HG03457 (cell line): ENCODE measurements around the gene EIF3CL.
"Not testable (repeated sequence)": the region's sequence is repeated elsewhere in the genome, so short reads cannot be mapped to it uniquely, and the experiment has no call there.

Experiments
- ATAC-seq: cut with Tn5 transposase; IDR thresholded peaks from one replicate; pipeline ENCODE4 v1.9.1; 2021; ENCODE audit warnings: moderate number of reproducible peaks; ENCODE audit not compliant: unreplicated experiment

EIF3CL gene, protein sequence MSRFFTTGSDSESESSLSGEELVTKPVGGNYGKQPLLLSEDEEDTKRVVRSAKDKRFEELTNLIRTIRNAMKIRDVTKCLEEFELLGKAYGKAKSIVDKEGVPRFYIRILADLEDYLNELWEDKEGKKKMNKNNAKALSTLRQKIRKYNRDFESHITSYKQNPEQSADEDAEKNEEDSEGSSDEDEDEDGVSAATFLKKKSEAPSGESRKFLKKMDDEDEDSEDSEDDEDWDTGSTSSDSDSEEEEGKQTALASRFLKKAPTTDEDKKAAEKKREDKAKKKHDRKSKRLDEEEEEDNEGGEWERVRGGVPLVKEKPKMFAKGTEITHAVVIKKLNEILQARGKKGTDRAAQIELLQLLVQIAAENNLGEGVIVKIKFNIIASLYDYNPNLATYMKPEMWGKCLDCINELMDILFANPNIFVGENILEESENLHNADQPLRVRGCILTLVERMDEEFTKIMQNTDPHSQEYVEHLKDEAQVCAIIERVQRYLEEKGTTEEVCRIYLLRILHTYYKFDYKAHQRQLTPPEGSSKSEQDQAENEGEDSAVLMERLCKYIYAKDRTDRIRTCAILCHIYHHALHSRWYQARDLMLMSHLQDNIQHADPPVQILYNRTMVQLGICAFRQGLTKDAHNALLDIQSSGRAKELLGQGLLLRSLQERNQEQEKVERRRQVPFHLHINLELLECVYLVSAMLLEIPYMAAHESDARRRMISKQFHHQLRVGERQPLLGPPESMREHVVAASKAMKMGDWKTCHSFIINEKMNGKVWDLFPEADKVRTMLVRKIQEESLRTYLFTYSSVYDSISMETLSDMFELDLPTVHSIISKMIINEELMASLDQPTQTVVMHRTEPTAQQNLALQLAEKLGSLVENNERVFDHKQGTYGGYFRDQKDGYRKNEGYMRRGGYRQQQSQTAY

GRCh38 chr16:28403220-28404072, at the start of gene EIF3CL:
TSS of gene EIF3CL (minus strand) at chr16:28403841. CDS start at chr16:28403618, 223 bp downstream.
- ATAC-seq = peak; percentile 82

DNA sequence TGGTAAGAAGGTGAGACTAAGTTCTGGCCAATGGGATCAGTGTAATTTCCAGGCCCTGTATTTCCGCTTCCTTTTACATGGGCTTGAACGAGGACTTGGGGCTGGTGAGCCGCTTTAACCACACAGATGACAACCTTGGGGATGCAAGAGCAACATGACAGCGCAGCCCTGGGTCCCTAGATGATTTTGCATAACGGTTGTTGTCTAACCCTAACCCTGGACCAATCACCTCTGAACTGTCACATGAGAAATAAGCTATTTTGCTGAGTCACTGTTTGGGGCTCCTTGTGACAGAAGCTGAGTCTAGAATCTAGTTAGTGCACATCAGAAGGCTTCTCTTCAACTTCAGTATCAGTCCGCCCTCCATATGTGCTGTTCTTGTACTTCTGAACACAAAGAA, 43.4 kb upstream of the EIF3CL start:
- ATAC-seq = not testable (repeated sequence)

GRCh38 chr16:28446388-28446787, 42.7 kb upstream of the EIF3CL start:
- not testable (repeated sequence) for ATAC-seq

DNA sequence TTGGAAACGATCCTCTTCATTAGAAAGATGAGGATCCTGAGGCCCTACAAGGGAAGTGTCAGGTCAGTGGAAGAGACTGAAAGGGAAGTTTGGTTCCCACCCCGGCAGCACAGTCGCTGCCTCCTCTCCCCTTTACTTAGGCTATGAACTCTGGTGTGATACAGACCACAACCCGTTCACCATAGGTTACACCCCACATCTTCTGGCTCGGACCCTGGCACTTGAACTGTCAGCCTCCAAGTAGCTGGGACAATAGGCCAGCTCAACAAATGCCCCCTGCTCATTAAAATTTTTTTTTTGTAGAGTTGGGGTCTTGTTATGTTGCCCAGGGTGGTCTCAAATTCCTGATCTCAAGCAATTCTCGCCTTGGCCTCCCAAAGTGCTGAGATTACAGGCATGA, 40.3 kb upstream of the EIF3CL start:
- ATAC-seq = not testable (repeated sequence)

GRCh38 chr16:28438899-28439298, 35.3 kb upstream of the EIF3CL start:
- ATAC-seq = not testable (repeated sequence)

DNA sequence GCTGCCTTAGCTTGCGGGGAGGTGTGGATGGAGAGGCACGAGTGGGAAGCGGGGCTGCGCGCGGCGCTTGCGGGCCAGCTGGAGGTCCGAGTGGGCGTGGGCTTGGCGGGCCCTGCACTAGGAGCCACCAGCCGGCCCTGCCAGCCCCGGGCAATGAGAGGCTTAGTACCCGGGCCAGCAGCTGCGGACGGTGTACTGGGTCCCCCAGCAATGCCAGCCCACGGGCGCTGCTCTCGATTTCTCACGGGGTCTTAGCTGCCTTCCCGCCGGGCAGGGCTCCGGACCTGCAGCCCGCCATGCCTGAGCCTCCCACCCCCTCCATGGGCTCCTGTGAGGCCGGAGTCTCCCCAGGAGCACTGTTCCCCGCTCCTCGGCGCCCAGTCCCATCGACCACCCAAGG, 31.7 kb upstream of the EIF3CL start:
- not testable (repeated sequence) for ATAC-seq

DNA sequence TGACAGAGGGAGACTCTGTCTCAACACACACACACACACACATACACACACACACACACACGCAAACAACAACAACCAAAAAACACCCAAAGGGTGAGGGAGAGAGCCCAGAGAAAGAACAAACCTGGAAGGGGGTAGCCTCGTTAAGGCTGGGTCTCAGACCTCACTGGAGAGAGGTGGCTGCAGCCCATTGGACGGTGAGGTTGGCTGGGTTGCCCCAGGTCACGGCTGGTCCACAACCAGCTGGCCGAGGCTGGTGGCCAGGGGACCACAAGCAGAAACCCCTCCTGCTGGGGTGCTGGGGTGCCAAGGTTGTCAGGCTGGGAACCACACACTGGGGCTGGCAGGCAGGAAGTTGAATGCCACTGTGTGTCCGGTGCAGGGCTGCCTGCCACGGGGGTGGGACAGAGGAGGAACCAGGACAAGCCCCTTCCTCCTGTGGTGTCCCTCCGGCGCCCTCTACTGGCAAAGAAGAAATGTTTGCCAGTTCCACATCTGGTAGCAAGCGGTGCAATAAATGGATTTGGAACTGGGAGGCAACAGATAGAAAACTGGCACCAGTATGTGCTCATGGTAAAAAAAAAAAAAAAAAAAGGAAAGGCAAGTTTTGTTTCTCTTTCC, 22.5 kb upstream of the EIF3CL start:
- not testable (repeated sequence) for ATAC-seq

- ATAC-seq = not testable (repeated sequence)
Observed at GRCh38 chr16:28421071-28421750, 17.6 kb upstream of the EIF3CL start.

DNA sequence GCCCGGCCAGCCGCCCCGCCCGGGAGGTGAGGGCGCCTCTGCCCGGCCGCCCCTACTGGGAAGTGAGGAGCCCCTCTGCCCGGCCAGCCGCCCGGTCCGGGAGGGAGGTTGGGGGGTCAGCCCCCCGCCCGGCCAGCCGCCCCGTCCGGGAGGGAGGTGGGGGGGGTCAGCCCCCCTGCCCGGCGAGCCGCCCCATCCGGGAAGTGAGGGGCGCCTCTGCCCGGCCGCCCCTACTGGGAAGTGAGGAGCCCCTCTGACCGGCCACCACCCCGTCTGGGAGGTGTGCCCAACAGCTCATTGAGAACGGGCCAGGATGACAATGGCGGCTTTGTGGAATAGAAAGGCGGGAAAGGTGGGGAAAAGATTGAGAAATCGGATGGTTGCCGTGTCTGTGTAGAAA, 13.4 kb upstream of the EIF3CL start:
- ATAC-seq = not testable (repeated sequence)

DNA sequence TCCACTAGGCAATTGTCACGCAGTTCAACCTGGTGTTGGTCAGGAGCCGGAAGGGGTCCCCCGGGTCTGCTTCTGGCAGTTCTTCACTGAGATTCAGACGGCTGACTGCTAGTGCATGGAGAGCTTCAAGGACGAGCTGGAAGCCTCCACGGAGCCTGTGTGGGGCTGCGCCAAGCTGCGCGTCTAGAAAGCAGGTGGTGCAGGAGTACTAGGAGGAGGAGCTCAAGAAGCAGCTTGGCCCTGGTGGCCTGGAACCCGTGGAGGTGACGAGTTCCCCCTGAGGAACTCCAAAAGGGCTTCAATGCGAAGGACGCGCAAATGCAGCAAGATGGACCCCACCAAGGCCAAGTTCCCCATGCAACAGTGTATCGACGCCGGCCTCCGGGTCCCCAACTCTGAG, 10.9 kb upstream of the EIF3CL start:
- ATAC-seq = not testable (repeated sequence)

DNA sequence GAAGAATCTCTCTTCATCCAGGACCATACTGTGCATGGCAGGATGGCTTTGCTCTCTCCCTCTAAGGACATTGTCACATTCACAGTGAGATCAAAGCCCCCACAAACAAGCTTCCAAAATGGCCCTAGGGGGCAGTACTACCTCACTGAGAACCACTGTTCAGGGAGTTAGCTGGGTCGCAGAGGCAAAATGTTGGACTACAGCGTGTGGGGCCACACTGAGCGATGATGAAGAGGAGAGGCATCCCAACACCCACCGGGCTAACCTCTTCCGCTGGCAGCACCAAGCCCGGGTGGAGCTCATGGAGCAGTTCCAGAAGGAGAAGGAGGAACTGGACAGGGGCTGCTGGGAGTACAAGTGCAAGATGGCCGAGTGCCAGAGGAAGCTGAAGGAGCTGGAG, 9.9 kb upstream of the EIF3CL start:
- ATAC-seq = not testable (repeated sequence)

- not testable (repeated sequence) for ATAC-seq
Observed at GRCh38 chr16:28392054-28392453, 11.6 kb downstream of the EIF3CL start.

DNA sequence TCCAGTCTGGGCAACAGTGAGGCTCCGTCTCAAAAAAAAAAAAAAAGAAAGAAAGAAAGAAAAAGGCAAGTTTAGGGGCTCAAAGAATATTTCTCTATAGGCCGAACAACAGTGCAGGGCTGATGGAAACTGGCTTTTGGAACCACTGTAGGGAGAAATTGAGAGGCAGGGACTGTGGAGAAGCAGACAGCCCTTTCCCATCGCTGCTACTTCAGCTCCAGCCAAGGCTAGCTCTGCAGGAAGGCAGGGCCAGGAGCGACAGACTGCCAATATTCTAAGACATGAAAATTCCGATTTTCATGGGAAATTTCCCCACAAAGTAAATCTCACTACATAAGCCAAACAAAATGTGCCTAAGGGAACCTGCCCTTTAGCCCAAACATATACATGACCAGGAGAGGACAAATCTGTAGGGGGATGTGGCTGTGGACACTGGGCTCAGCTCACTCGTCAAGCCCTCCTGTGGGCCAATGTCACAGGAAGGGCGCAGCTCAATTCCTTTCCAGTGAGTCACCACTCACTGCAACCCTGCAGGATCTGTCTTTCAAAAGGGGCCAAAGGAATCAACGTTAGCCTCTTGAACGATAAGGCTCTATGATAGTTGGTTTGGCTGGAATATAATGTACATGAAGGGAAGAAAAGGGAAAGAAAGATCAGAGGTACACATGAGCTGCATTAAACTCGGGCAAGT, 21.3 kb downstream of the EIF3CL start:
- not testable (repeated sequence) for ATAC-seq

- ATAC-seq = not testable (repeated sequence)
Observed at GRCh38 chr16:28377822-28378221, 25.8 kb downstream of the EIF3CL start.

GRCh38 chr16:28377108-28377625, 26.5 kb downstream of the EIF3CL start:
- ATAC-seq = not testable (repeated sequence)

GRCh38 chr16:28375115-28375514, 28.5 kb downstream of the EIF3CL start:
- ATAC-seq = not testable (repeated sequence)

GRCh38 chr16:28374281-28374680, 29.4 kb downstream of the EIF3CL start:
- ATAC-seq = not testable (repeated sequence)

DNA sequence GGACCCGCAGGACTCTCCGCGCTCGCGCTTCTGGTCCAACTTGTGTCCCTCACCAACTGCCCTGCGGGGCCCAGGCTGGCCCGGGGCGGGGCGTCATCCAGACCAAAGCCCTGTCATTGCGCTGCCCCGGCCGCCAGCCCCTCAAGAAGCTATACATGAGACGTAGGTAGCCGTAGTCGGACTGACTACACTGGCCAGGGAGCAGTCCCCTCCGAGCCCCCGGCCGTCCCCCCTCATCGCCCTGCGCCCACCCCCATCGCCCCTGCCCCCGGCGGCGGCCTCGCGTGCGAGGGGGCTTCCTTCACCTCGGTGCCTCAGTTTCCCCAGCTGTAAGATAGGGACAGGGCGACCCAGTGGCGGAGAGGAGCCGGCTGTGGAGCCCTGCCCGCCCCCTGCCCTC, 35.7 kb downstream of the EIF3CL start:
- not testable (repeated sequence) for ATAC-seq
